HCT116 (cell line): ENCODE results near the gene EEF1G. TPM values are rescaled to one million over a fixed set of nuclear protein-coding genes. Genes with fewer than 3 reads are reported as not detected.

ENCODE experiments used
- ATAC-seq: fragments of 200-7000 bp; cut with Tn5 transposase; 2 replicates; pipeline ENCODE4 v1.9.1; 2020; ENCODE audit warnings: mild to moderate bottlenecking, moderate library complexity
- BruUV-seq: library from RNA; stranded (reverse); fragments of 400-500 nt; replicated peaks from 2 replicates; lab custom pipeline; 2021; lab: Mats Ljungman, UMichigan
- CTCF ChIA-PET: fragments of 300-600 bp; sonication (Branson Sonifier 250); formaldehyde crosslinking; loops from one replicate; lab custom pipeline; 2021; ENCODE audit warnings: antibody characterized with exemption; lab: Charles Lee
- POLR2A ChIA-PET: fragments of 300-600, 350-600 bp; sonication (Branson Sonifier 250); formaldehyde crosslinking; loops from one replicate; lab custom pipeline; 2021; ENCODE audit warnings: antibody characterized with exemption; lab: Charles Lee
- RAD21 ChIA-PET, 2 experiments: fragments of 300-600 bp; sonication (Branson Sonifier 250); formaldehyde crosslinking; loops; one replicate each; lab custom pipeline; 2023; ENCODE audit warnings: low total read pairs in 2 of 2; ENCODE audit not compliant: uncharacterized antibody in 2 of 2, unreplicated experiment in 2 of 2, low non-redundant PET in 1 of 2; lab: Charles Lee
- DNase-seq: peaks from one replicate; pipeline ENCODE4 v3.0.0-alpha.2; 2010; ENCODE audit warnings: low read depth, low spot score
- H2AFZ ChIP-seq: fragments of 200-600 bp; shearing (Covaris generic), sonication (generic); 2 replicates; pipeline ENCODE4 v1.6.1; 2017; ENCODE audit warnings: low read depth, mixed run types, mixed read lengths, antibody characterized with exemption, low read length; ENCODE audit not compliant: poor library complexity, severe bottlenecking
- H3K27ac ChIP-seq: 2 replicates; pipeline ENCODE4 v1.5.1; 2012; ENCODE audit warnings: low read depth, low read length
- H3K27me3 ChIP-seq: fragments of 200-600 bp; sonication (generic); 2 replicates; pipeline ENCODE4 v1.6.1; 2016; ENCODE audit warnings: mixed run types, low read length, mixed read lengths; ENCODE audit not compliant: insufficient read depth
- H3K36me3 ChIP-seq, 2 experiments: fragments of 200-500 bp in 1 of 2; fragments of 200-600 bp in 1 of 2; sonication (Bioruptor generic) in 1 of 2; sonication (generic) in 1 of 2; 2 replicates each; pipeline versions ENCODE4 v1.5.1 to v1.6.1; 2014 to 2016; ENCODE audit warnings: low read length in 2 of 2, inconsistent platforms in 1 of 2, mixed read lengths in 1 of 2, mixed run types in 1 of 2; ENCODE audit not compliant: insufficient read depth in 2 of 2, control insufficient read depth in 1 of 2
- H3K4me1 ChIP-seq, 2 experiments: fragments of 200-600 bp in 1 of 2; sonication (generic) in 1 of 2; 2 replicates each; pipeline versions ENCODE4 v1.5.1 to v1.6.1; 2012 to 2017; ENCODE audit warnings: low read length in 2 of 2, inconsistent platforms in 1 of 2, mild to moderate bottlenecking in 1 of 2, mixed read lengths in 1 of 2, mixed run types in 1 of 2, moderate library complexity in 1 of 2; ENCODE audit not compliant: insufficient read depth in 2 of 2, control insufficient read depth in 1 of 2
- H3K4me2 ChIP-seq: fragments of 200-600 bp; sonication (generic); 2 replicates; pipeline ENCODE4 v1.6.1; 2017; ENCODE audit warnings: mixed run types, low read length, mixed read lengths
- H3K4me3 ChIP-seq, 2 experiments: fragments of 200-600 bp in 1 of 2; sonication (generic) in 1 of 2; replicated peaks in 1 of 2; 2 replicates each; pipeline ENCODE4 v1.5.1; 2011 to 2016; ENCODE audit warnings: low read length in 2 of 2, control low read depth in 1 of 2, low read depth in 1 of 2, mild to moderate bottlenecking in 1 of 2, mixed read lengths in 1 of 2, mixed run types in 1 of 2
- H3K79me2 ChIP-seq: fragments of 200-600 bp; sonication (generic); 2 replicates; pipeline ENCODE4 v1.6.1; 2017; ENCODE audit warnings: mild to moderate bottlenecking, mixed run types, low read length, moderate library complexity, mixed read lengths; ENCODE audit not compliant: insufficient read depth
- H3K9ac ChIP-seq: fragments of 200-600 bp; sonication (generic); 2 replicates; pipeline ENCODE4 v1.6.1; 2016; ENCODE audit warnings: low read length, mixed read lengths
- H3K9me2 ChIP-seq: fragments of 200-600 bp; sonication (generic), shearing (Covaris generic); 2 replicates; pipeline ENCODE4 v1.6.1; 2017; ENCODE audit warnings: mixed run types, mild to moderate bottlenecking, moderate library complexity; ENCODE audit not compliant: insufficient read depth
- H3K9me3 ChIP-seq, 2 experiments: fragments of 200-500 bp in 1 of 2; fragments of 200-600 bp in 1 of 2; sonication (Bioruptor generic) in 1 of 2; sonication (generic) in 1 of 2; 2 replicates each; pipeline ENCODE4 v1.6.1; 2014 to 2017; ENCODE audit warnings: low read length in 2 of 2, mixed read lengths in 2 of 2, inconsistent platforms in 1 of 2, low read depth in 1 of 2, mild to moderate bottlenecking in 1 of 2, mixed run types in 1 of 2, moderate library complexity in 1 of 2; ENCODE audit not compliant: control insufficient read depth in 1 of 2, insufficient read depth in 1 of 2
- H4K20me1 ChIP-seq: fragments of 200-600 bp; sonication (generic), shearing (Covaris generic); 2 replicates; pipeline ENCODE4 v1.6.1; 2017; ENCODE audit warnings: mixed run types, mild to moderate bottlenecking, moderate library complexity; ENCODE audit not compliant: insufficient read depth
- CEBPB ChIP-seq: IDR thresholded peaks from 2 replicates; pipeline ENCODE4 v1.6.1; 2012; ENCODE audit warnings: low read depth
- CTCF ChIP-seq, 3 experiments: fragments of 200-600 bp in 1 of 3; sonication (generic) in 1 of 3; IDR thresholded peaks in 2 of 3; conservative IDR thresholded peaks in 1 of 3; 2 replicates each; pipeline ENCODE4 v1.5.1; 2012 to 2017; ENCODE audit warnings: low read depth in 2 of 3, low read length in 2 of 3, antibody characterized with exemption in 1 of 3, borderline replicate concordance in 1 of 3, control low read depth in 1 of 3, mild to moderate bottlenecking in 1 of 3, mixed read lengths in 1 of 3, mixed run types in 1 of 3, moderate library complexity in 1 of 3; ENCODE audit not compliant: insufficient read depth in 1 of 3
- ELF1 ChIP-seq: IDR thresholded peaks from 2 replicates; pipeline ENCODE4 v1.6.1; 2012; ENCODE audit warnings: low read depth, borderline replicate concordance
- JUND ChIP-seq: IDR thresholded peaks from 2 replicates; pipeline ENCODE4 v1.6.1; 2012
- POLR2A ChIP-seq: IDR thresholded peaks from 2 replicates; pipeline ENCODE4 v1.7.0; 2011; ENCODE audit warnings: borderline replicate concordance; ENCODE audit not compliant: insufficient read depth, insufficient read length; ENCODE audit errors: extremely low read depth
- RAD21 ChIP-seq: IDR thresholded peaks from 2 replicates; pipeline ENCODE4 v1.6.1; 2012; ENCODE audit warnings: low read depth, mild to moderate bottlenecking
- SIN3A ChIP-seq: IDR thresholded peaks from 2 replicates; pipeline ENCODE4 v1.6.1; 2012; ENCODE audit warnings: low read depth
- SP1 ChIP-seq: IDR thresholded peaks from 2 replicates; pipeline ENCODE4 v1.6.1; 2012; ENCODE audit warnings: low read depth
- SRF ChIP-seq: IDR thresholded peaks from 2 replicates; pipeline ENCODE4 v1.6.1; 2012; ENCODE audit warnings: low read depth
- TCF7L2 ChIP-seq: IDR thresholded peaks from 2 replicates; pipeline ENCODE4 v1.7.0; 2011; ENCODE audit warnings: borderline replicate concordance, inconsistent platforms; ENCODE audit not compliant: insufficient read depth, insufficient read length; ENCODE audit errors: extremely low read depth
- YY1 ChIP-seq: IDR thresholded peaks from 2 replicates; pipeline ENCODE4 v1.6.1; 2011; ENCODE audit warnings: low read length, low read depth, moderate library complexity, mild to moderate bottlenecking; ENCODE audit not compliant: insufficient replicate concordance; ENCODE audit errors: extremely low read depth
- ZFX ChIP-seq: fragments of 450-650 bp; IDR thresholded peaks from 2 replicates; pipeline ENCODE4 v1.6.1; 2017
- ZNF274 ChIP-seq: fragments of 200-500 bp; sonication (Bioruptor generic); IDR thresholded peaks from 2 replicates; pipeline ENCODE4 v1.6.1; 2014; ENCODE audit warnings: mild to moderate bottlenecking, low read depth, low read length, inconsistent platforms
- intact Hi-C: fragments of 100-400 bp; cut with micrococcal nuclease; formaldehyde crosslinking; loops from 2 replicates; pipeline ENCODE4 v1.10.0; 2022
- total RNA-seq: library from RNA; stranded (reverse); gene quantifications from one replicate; pipeline ENCODE4 v1.2.1, GENCODE V29; 2021; ENCODE audit not compliant: unreplicated experiment
- TF ChIP-seq, protein P1 (sequence below): IDR thresholded peaks from 2 replicates; pipeline ENCODE4 v1.6.1; 2012
- TF ChIP-seq, protein P2 (sequence below): IDR thresholded peaks from 2 replicates; pipeline ENCODE4 v1.6.1; 2012

EEF1G gene
- total RNA-seq, 1 experiment from 2014 or later, result 1,901 TPM

DNA sequence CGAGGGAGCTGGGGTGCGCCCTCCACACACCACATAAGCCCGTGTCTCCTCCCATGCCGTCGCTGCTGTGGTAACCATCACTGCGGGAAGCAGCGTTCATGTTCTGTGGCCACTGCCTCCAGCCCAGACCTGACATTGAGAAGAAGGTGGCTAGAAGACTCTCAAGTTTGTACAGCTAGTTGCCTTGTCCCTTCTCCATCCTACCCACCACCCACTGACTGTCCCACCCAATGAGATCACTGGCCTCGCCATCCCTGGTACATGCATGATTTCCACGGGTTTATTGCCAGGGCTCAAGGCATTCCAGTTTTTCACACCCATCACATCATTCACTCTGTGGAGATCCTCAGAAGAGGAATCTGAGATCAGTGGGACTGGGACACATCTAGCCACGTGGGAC lies 60.1 kb downstream of the EEF1G start:
- H3K79me2 ChIP-seq, result no peaks in the 10 kb centered on the region; the same call in 1 of the 2 replicates
- peaks cover 2 to 27% of the 10 kb centered on the region in 2 experiments; a peak in 2 of 4 replicates for H3K36me3 ChIP-seq
- H3K4me2 ChIP-seq, result no peak overlapping the region
- POLR2A ChIA-PET, result no interaction called here
- RAD21 ChIA-PET, result no interaction called here
- CTCF ChIA-PET, result no interaction called here
- BruUV-seq, result no TSS peak
- no peaks in the 10 kb centered on the region for H3K9me2 ChIP-seq
- H3K27me3 ChIP-seq, result no peaks in the 10 kb centered on the region
- no peaks in the 10 kb centered on the region for H3K9me3 ChIP-seq
- no peak overlapping the region for H3K4me3 ChIP-seq
- DNase-seq (no peak), ATAC-seq (no peak)
- no peak overlapping the region for H3K9ac ChIP-seq
- H4K20me1 ChIP-seq, result no peaks in the 10 kb centered on the region
- intact Hi-C loops, result no loop called here
- H3K27ac ChIP-seq, result no peak overlapping the region
- peaks cover 5 to 11% of the 10 kb centered on the region in 2 experiments for H3K4me1 ChIP-seq
- H2AFZ ChIP-seq, result no peak overlapping the region
- TF ChIP-seq ZNF274 (no peak), JUND (no peak), RAD21 (no peak), CTCF (IDR thresholded peaks at IDR 0.05 in 2 of 3, conservative IDR thresholded peaks at IDR 0.05 in 1 of 3; ENCODE audit: borderline replicate concordance in 1 of 3, insufficient read depth in 1 of 3, low read depth in 2 of 3, low read length in 2 of 3) (no peak), ELF1 (no peak), YY1 (no peak), SP1 (no peak), CEBPB (no peak), ZFX (no peak), SRF (no peak), POLR2A (no peak), SIN3A (no peak), TCF7L2 (no peak)
- TF ChIP-seq, protein P1, sequence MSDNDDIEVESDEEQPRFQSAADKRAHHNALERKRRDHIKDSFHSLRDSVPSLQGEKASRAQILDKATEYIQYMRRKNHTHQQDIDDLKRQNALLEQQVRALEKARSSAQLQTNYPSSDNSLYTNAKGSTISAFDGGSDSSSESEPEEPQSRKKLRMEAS, result no peak
- TF ChIP-seq, protein P2, sequence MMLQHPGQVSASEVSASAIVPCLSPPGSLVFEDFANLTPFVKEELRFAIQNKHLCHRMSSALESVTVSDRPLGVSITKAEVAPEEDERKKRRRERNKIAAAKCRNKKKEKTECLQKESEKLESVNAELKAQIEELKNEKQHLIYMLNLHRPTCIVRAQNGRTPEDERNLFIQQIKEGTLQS, result no peak
